Heart left ventricle (tissue), 16 donors: ENCODE results near the gene NKIRAS1. TPM values are rescaled to one million over a fixed set of nuclear protein-coding genes. Genes with fewer than 3 reads are reported as not detected.

ENCODE experiments used
- ATAC-seq, 4 donors: fragments of 200-7000 bp; cut with Tn5 transposase; one replicate each; pipeline ENCODE4 v1.9.1; 2020 to 2022; ENCODE audit warnings: moderate library complexity in 4 of 4, mild to moderate bottlenecking in 3 of 4, moderate number of reproducible peaks in 1 of 4
- DNase-seq, 5 donors: peaks; one replicate each; pipeline ENCODE4 v3.0.0-alpha.2; 2020
- H3K27ac ChIP-seq, 12 donors: fragments of 200-600 bp; sonication (generic) in 4 of 12; one replicate each; pipeline versions ENCODE4 v1.5.0 to v1.8.0; 2016 to 2022; ENCODE audit warnings: mild to moderate bottlenecking in 2 of 12
- H3K27me3 ChIP-seq, 9 donors: fragments of 200-600 bp; sonication (generic) in 2 of 9; one replicate each; pipeline versions ENCODE4 v1.5.1 to v1.8.0; 2016 to 2022; ENCODE audit warnings: mild to moderate bottlenecking in 3 of 9
- H3K36me3 ChIP-seq, 9 donors: fragments of 200-600 bp; sonication (generic) in 2 of 9; one replicate each; pipeline versions ENCODE4 v1.5.0 to v1.8.0; 2018 to 2022; ENCODE audit warnings: mild to moderate bottlenecking in 2 of 9
- H3K4me1 ChIP-seq, 12 donors: fragments of 200-600 bp; sonication (generic) in 4 of 12; one replicate each; pipeline versions ENCODE4 v1.5.0 to v1.8.0; 2016 to 2022; ENCODE audit warnings: mild to moderate bottlenecking in 3 of 12
- H3K4me3 ChIP-seq, 12 donors: fragments of 200-600 bp; sonication (generic) in 4 of 12; one replicate each; pipeline versions ENCODE4 v1.5.0 to v1.8.0; 2017 to 2022; ENCODE audit warnings: mild to moderate bottlenecking in 9 of 12, moderate library complexity in 4 of 12
- H3K9me3 ChIP-seq, 12 donors: fragments of 200-600 bp; sonication (generic) in 4 of 12; one replicate each; pipeline versions ENCODE4 v1.5.0 to v1.8.0; 2016 to 2022; ENCODE audit warnings: mild to moderate bottlenecking in 1 of 12
- CTCF ChIP-seq, 12 donors: fragments of 200-600 bp; sonication (generic) in 4 of 12; IDR thresholded peaks; one replicate each; pipeline versions ENCODE4 v1.5.0 to v1.8.0; 2018 to 2022; ENCODE audit warnings: antibody characterized with exemption in 12 of 12, mild to moderate bottlenecking in 5 of 12
- POLR2A ChIP-seq, 2 donors: fragments of 450-650 bp; IDR thresholded peaks; one replicate each; pipeline ENCODE4 v1.6.1; 2017; ENCODE audit warnings: antibody characterized with exemption in 2 of 2, mild to moderate bottlenecking in 2 of 2, moderate library complexity in 2 of 2
- WGBS, 4 donors: extraction: QIAGEN DNeasy Blood & Tissue Kit in 2 of 4; methylation state at CpG; one replicate each; pipeline versions ENCODE4 v1.1.5 to v1.1.7; 2013 to 2018; 5-methylcytosine and 5-hydroxymethylcytosine counted together
- intact Hi-C, 10 donors: fragments of 100-400 bp; cut with DNase I; formaldehyde crosslinking; loops; one replicate each; pipeline versions ENCODE4 v1.11.1 to v1.14.2; 2022
- polyA plus RNA-seq, 2 donors: library from polyadenylated mRNA; stranded (reverse); fragments of 200-250 nt; gene quantifications; one replicate each; pipeline ENCODE4 v1.2.3, GENCODE V29; 2013
- total RNA-seq, 9 donors: library from RNA; depleted of rRNA in 2 of 9; stranded (reverse); fragments of >200 nt in 2 of 9; fragmentation: NEBNext Ultra II Directional in 3 of 9; extraction: Animal tissue kit (Norgen Biotek cat#: 25700) in 3 of 9; gene quantifications; one replicate each; pipeline versions ENCODE4 v1.1.0 to v1.2.4, GENCODE V29; 2016 to 2023
- donor health status: ischemic (EF 13 %, LVEDD 7.1; RV severe dilation, severe dysfunction).
- donor health status: healthy with polysubstance abuse.
- donor health status: DM: no; HTN: yes; CAD: no.
- donor health status: DM: no; HTN: no; CAD: no.
- donor health status: ischemic (EF 25% LVEDD 6.9; RV normal size, moderate dysfunction).
- donor health status: ischemic (EF 25% LVEDD 5.7; RV mildly dilated, moderate dysfunction).
- donor health status: healthy.
- donor health status: DM: yes; HTN: yes; CAD: no.
- donor health status: ischemic (EF 35%, LVEDD 5.7; RV mildly dilated, moderate dysfunction).
- donor health status: nonischemic (EF 11% LVEDD 7.7; RV severe dilation, severe dysfunction).
- donor health status: DM: yes; HTN: yes; CAD: no.
- donor health status: PGD.
- donor health status: ischemic (EF 29% LVEDD 5.4; RV normal size, mild dysfunction).
- donor health status: nonischemic (EF 23%, LVEDD 6.1; RV moderate dilation, normal function).

Gene NKIRAS1
- total and polyA plus RNA-seq, 11 donors = 13.3 to 23.2 (median 17.8) TPM

GRCh38 chr3:23950293-23950692 is 33.5 kb upstream of the NKIRAS1 start:
- Histone ChIP-seq H3K27ac (peak overlapping the region in 7 of 12 donors; percentile 4 to 92 (median 56)), H3K4me1 (peaks cover 13 to 91% (median 82%) of the 10 kb centered on the region in 12 donors), H3K36me3 (peaks cover 0 to 20% (median 8%) of the 10 kb centered on the region in 9 donors), H3K27me3 (no peaks in the 10 kb centered on the region), H3K4me3 (peak overlapping the region in 8 of 12 donors; percentile 2 to 39 (median 14)), H3K9me3 (no peaks in the 10 kb centered on the region)
- TF ChIP-seq POLR2A (IDR thresholded peaks at IDR 0.05) (no peak), CTCF (IDR thresholded peaks at IDR 0.05) (no peak)
- no peak for DNase-seq
- intact Hi-C loops = no loop called here
- no peak for ATAC-seq

DNA sequence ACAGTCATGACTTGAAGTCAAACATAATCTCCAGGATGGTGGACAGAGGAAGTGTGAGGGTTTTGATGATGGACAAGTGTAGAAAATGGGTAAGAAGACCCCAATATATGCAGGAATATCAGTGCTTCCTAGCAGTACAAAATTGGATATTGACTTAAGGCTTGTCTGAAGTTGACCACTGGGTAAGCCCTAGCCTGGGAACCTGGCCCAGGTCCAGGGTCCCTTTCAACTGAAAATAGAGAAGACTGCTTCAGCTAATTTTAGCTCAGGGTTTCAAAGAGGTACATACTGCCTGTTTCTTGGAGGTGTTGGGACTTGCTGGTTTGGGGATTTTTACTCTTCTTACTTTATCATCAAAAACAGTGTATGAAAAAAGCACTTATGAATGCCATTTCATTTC is 33.0 kb upstream of the NKIRAS1 start:
- Histone ChIP-seq H3K27me3 (no peaks in the 10 kb centered on the region), H3K36me3 (peaks cover 0 to 15% (median 3%) of the 10 kb centered on the region in 9 donors), H3K4me1 (peaks cover 13 to 87% (median 78%) of the 10 kb centered on the region in 12 donors), H3K27ac (peak overlapping the region in 8 of 12 donors; percentile 1 to 92 (median 51)), H3K4me3 (peak overlapping the region in 8 of 12 donors; percentile 2 to 39 (median 14)), H3K9me3 (no peaks in the 10 kb centered on the region)
- TF ChIP-seq POLR2A (IDR thresholded peaks at IDR 0.05) (no peak), CTCF (IDR thresholded peaks at IDR 0.05) (no peak)
- intact Hi-C loops = no loop called here
- no peak for ATAC-seq
- peak in 4 of 5 donors; percentile 46 to 82 (median 58) for DNase-seq

GRCh38 chr3:23948761-23949160 is 32.0 kb upstream of the NKIRAS1 start:
- Histone ChIP-seq H3K4me1 (peaks cover 13 to 81% (median 72%) of the 10 kb centered on the region in 12 donors), H3K4me3 (no peak overlapping the region), H3K27me3 (no peaks in the 10 kb centered on the region), H3K9me3 (no peaks in the 10 kb centered on the region), H3K27ac (peak overlapping the region in 4 of 12 donors; percentile 56 to 92 (median 63)), H3K36me3 (peaks cover 0 to 12% (median 0%) of the 10 kb centered on the region in 9 donors)
- 88 to 97% (median 90%) methylated on average over 2 of the region's 2 CpGs for WGBS, 4 donors
- ATAC-seq (no peak), DNase-seq (no peak)
- TF ChIP-seq CTCF (IDR thresholded peaks at IDR 0.05) (no peak), POLR2A (IDR thresholded peaks at IDR 0.05) (no peak)
- intact Hi-C loops = no loop called here

DNA sequence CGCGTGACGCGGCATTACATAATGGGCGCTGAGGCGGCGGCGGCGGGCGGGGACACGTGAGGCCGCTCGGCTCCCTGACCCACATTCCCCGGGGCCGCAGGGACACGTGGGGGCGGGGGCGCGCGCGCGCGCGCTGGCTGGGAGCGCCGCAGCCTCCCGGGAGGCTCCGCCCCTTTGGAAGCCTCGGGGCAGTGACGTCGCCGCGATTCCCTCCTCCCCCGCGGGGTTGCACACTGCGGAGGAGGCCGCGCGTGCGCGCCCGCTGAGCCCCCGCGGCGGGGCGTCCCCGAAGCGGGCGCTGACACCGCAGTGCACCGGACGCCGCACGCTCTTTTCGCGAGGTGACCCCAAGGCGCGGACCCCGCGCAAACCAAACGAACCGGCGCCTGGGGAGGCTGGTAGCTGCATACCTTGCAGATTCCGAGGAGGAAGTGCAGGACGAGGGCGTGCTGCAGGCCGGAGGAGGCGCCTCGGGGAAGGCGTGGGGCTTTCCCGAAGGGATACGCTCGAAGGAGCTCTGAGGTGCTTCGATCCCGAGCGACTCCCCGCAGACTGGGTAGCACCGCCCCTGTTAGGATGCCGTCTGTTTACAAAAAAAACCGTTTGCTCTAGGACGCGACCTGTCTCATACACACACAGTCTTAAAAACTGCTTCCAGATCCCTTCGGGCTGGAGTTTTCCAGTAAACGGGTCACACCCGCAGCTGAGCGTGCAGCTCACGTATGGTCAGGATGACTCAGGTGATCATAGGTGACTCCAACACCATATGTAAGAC is 29.3 kb upstream of the NKIRAS1 start:
- 0 to 1% (median 1%) methylated on average over 27 to 87 of the region's 87 CpGs for WGBS, 4 donors
- intact Hi-C loops = loop anchor here in 6 of 10 donors (1.0 to 2.0 kb wide), 4 partner anchors 25 to 57 kb away; partner anchors contain the start of genes RPL15 (in 5 of the 6) and NKIRAS1 (in 3 of the 6)
- TF ChIP-seq POLR2A (IDR thresholded peaks at IDR 0.05) (peak in 1 of 2 donors; percentile 60), CTCF (IDR thresholded peaks at IDR 0.05) (peak in 2 of 12 donors; percentile 13 to 36)
- H3K27me3 ChIP-seq = no peaks in the 10 kb centered on the region
- peaks cover 13 to 54% (median 49%) of the 10 kb centered on the region in 12 donors for H3K4me1 ChIP-seq
- no peaks in the 10 kb centered on the region for H3K9me3 ChIP-seq
- peak; percentile 98 to 99 (median 99) for DNase-seq
- peaks cover 0 to 12% (median 0%) of the 10 kb centered on the region in 9 donors for H3K36me3 ChIP-seq
- H3K27ac ChIP-seq = peak overlapping the region in 11 of 12 donors; percentile 89 to 99 (median 98)
- peak overlapping the region; percentile 57 to 99 (median 84) for H3K4me3 ChIP-seq
- ATAC-seq = peak; percentile 90 to 95 (median 90)
